ENCODE results near the gene LDAH.

The LDAH gene

GRCh38 chr2:20642055-20642971 lies 180.6 kb downstream of the LDAH start:
- H3K27ac ChIP-seq (ENCODE audit: low read depth, low read length), result no peak overlapping the region
- H3K36me3 ChIP-seq (ENCODE audit: control insufficient read depth in 5 of 5, insufficient read depth in 5 of 5, low read length in 5 of 5), result peaks cover 3 to 93% (median 76%) of the 10 kb centered on the region in 5 donors
- no peaks in the 10 kb centered on the region for H3K9me3 ChIP-seq (ENCODE audit: control insufficient read depth in 5 of 5, low read length in 5 of 5)
- H3K9ac ChIP-seq (ENCODE audit: low read length in 5 of 5), result no peak overlapping the region
- no peaks in the 10 kb centered on the region for H3K27me3 ChIP-seq (ENCODE audit: control insufficient read depth in 5 of 5, insufficient read depth in 4 of 5, low read length in 5 of 5)
- peaks cover 0 to 22% (median 13%) of the 10 kb centered on the region in 5 donors for H3K4me1 ChIP-seq (ENCODE audit: control insufficient read depth in 5 of 5, insufficient read depth in 5 of 5, low read length in 5 of 5)
- no peak overlapping the region for H3K4me3 ChIP-seq (ENCODE audit: low read depth in 1 of 5, low read length in 5 of 5)

DNA sequence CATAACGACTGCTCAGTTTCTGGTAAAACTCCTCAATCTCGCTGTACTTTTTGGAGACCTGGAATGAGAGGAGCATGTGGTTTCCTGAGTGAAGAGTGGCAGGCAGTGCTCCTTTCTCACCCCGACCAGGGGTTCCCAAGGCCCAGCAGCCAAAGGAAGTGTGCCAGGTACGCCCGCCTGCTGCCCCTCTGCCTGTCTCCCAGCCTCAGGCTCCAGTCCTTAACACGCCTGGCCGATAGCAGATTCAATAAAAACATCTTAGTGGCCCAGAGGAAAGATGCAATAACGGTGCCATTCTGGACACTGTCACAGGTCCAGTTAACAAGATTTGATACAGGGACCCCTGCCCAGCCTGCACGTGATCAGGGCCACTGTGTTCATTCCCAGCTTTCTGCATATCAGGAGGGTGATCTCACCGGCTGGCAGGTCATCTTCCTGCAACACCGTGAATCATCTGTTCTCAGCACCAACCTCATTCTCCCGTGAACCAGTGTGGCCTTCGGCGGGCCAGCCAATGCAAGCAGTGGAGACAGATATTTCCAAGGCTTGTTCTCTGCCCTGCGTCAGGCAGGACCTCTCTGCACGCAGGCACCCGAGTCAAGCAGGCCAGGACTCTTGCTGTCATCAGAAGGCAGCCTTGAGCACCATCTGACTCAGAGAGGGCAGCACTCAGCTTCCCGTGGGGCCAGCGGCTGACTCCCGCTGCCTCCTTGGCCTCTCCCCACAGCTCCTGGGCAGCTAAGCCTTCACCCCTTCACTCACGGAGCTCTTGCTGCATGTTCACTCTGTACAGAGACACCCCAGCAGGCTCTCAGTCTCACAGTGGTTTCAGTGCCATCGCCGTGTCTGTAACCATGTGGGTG lies 181.5 kb downstream of the LDAH start:
- Histone ChIP-seq H3K27ac (ENCODE audit: low read depth, low read length) (no peak overlapping the region), H3K4me1 (ENCODE audit: control insufficient read depth in 5 of 5, insufficient read depth in 5 of 5, low read length in 5 of 5) (peaks cover under 1 to 24% (median 13%) of the 10 kb centered on the region in 5 donors), H3K9ac (ENCODE audit: low read length in 5 of 5) (no peak overlapping the region)

DNA sequence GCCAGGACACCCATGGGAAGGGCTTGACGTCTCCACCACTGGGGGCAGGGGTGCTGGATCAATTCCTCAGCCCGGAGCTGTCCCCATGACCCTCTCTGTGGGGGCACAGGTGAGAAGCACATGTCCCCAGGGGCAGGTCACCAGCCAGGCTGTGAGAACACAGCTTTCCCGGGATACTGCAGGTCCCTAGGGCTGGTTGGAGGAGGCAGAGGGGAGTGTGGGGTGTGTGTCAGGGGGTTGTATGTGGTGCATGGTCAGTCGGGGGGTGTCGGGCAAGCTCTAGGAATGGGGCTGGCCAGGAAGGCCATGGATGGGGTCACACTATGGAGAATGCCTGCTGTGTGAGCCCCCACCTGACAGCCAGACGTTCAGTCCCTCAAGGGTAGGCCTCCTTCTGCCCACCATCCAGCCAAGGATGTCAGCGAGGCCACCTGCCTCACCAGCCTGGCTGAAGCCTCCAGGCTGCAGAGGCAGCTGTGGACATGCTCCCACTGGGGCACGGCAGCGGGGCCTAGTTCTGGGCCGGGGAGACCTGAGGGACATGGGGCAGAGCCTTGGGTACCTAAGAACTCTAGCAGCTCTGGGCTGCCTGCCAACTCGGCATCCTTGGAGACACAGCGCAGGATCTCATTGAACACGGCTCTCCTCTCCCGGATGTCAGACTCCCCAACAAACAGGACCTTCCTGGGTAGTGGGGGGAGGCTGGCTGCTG lies 182.3 kb downstream of the LDAH start:
- H3K27me3 ChIP-seq (ENCODE audit: control insufficient read depth in 5 of 5, insufficient read depth in 4 of 5, low read length in 5 of 5), result no peaks in the 10 kb centered on the region
- H3K9me3 ChIP-seq (ENCODE audit: control insufficient read depth in 5 of 5, low read length in 5 of 5), result no peaks in the 10 kb centered on the region
- no peak overlapping the region for H3K9ac ChIP-seq (ENCODE audit: low read length in 5 of 5)
- peaks cover 3 to 88% (median 73%) of the 10 kb centered on the region in 5 donors for H3K36me3 ChIP-seq (ENCODE audit: control insufficient read depth in 5 of 5, insufficient read depth in 5 of 5, low read length in 5 of 5)
- H3K4me3 ChIP-seq (ENCODE audit: low read depth in 1 of 5, low read length in 5 of 5), result no peak overlapping the region
- H3K27ac ChIP-seq (ENCODE audit: low read depth, low read length), result no peak overlapping the region
- H3K4me1 ChIP-seq (ENCODE audit: control insufficient read depth in 5 of 5, insufficient read depth in 5 of 5, low read length in 5 of 5), result peaks cover 3 to 32% (median 21%) of the 10 kb centered on the region in 5 donors

More for the DNA sequence above, 181.5 kb downstream of the LDAH start:
- H3K27me3 ChIP-seq (ENCODE audit: control insufficient read depth in 5 of 5, insufficient read depth in 4 of 5, low read length in 5 of 5), result no peaks in the 10 kb centered on the region
- H3K4me3 ChIP-seq (ENCODE audit: low read depth in 1 of 5, low read length in 5 of 5), result no peak overlapping the region
- no peaks in the 10 kb centered on the region for H3K9me3 ChIP-seq (ENCODE audit: control insufficient read depth in 5 of 5, low read length in 5 of 5)
- H3K36me3 ChIP-seq (ENCODE audit: control insufficient read depth in 5 of 5, insufficient read depth in 5 of 5, low read length in 5 of 5), result peaks cover 3 to 91% (median 75%) of the 10 kb centered on the region in 5 donors

GRCh38 chr2:20638646-20639430 lies 184.1 kb downstream of the LDAH start:
- Histone ChIP-seq H3K27ac (ENCODE audit: low read depth, low read length) (no peak overlapping the region), H3K9ac (ENCODE audit: low read length in 5 of 5) (no peak overlapping the region), H3K36me3 (ENCODE audit: control insufficient read depth in 5 of 5, insufficient read depth in 5 of 5, low read length in 5 of 5) (peaks cover 3 to 73% (median 57%) of the 10 kb centered on the region in 5 donors), H3K9me3 (ENCODE audit: control insufficient read depth in 5 of 5, low read length in 5 of 5) (no peaks in the 10 kb centered on the region), H3K27me3 (ENCODE audit: control insufficient read depth in 5 of 5, insufficient read depth in 4 of 5, low read length in 5 of 5) (no peaks in the 10 kb centered on the region), H3K4me1 (ENCODE audit: control insufficient read depth in 5 of 5, insufficient read depth in 5 of 5, low read length in 5 of 5) (peaks cover 14 to 49% (median 38%) of the 10 kb centered on the region in 5 donors), H3K4me3 (ENCODE audit: low read depth in 1 of 5, low read length in 5 of 5) (no peak overlapping the region)

DNA sequence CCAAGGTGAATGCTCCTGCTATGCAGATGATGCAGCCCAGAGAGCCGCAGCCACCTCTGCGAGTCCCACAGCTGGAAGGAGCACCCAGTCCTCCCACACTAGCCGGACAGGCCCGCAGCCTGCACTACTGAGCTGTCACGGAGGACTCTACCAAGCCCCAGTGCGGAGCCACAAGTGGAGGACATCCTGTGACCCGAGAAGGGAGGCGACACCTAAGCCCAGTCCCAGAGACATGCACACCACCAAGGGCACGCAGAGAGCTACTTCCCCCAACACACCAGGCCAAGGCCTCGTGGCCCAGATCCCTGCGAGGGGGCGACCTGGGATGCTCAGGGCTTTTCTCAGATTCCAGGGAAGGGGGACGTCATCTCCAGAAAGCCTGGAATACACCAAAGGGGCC lies 184.9 kb downstream of the LDAH start:
- H3K4me3 ChIP-seq (ENCODE audit: low read depth in 1 of 5, low read length in 5 of 5), result no peak overlapping the region
- no peak overlapping the region for H3K9ac ChIP-seq (ENCODE audit: low read length in 5 of 5)
- no peaks in the 10 kb centered on the region for H3K27me3 ChIP-seq (ENCODE audit: control insufficient read depth in 5 of 5, insufficient read depth in 4 of 5, low read length in 5 of 5)
- no peak overlapping the region for H3K27ac ChIP-seq (ENCODE audit: low read depth, low read length)
- no peaks in the 10 kb centered on the region for H3K9me3 ChIP-seq (ENCODE audit: control insufficient read depth in 5 of 5, low read length in 5 of 5)
- peaks cover 3 to 67% (median 51%) of the 10 kb centered on the region in 5 donors for H3K36me3 ChIP-seq (ENCODE audit: control insufficient read depth in 5 of 5, insufficient read depth in 5 of 5, low read length in 5 of 5)
- H3K4me1 ChIP-seq (ENCODE audit: control insufficient read depth in 5 of 5, insufficient read depth in 5 of 5, low read length in 5 of 5), result peaks cover 14 to 54% (median 41%) of the 10 kb centered on the region in 5 donors

DNA sequence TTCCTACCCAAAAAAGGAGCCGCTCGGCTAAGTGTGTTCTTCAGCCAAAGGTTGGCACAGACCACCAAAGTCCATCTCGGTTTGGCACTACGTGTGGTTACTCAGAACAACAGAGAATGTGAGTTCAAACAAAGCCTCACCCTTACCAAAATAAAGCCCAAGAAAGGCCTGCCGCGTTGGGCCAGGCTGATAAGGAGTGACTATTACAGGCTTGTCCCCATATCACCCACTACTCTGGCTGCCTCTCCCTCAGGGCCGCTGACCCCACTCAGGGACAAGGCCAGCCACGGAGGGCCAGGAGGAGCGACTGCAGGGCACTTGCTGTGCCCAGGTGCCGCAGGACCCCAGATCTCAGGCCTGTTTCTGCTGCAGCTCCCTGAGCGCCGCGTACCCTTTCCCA lies 185.8 kb downstream of the LDAH start:
- H3K4me3 ChIP-seq (ENCODE audit: low read depth in 1 of 5, low read length in 5 of 5), result no peak overlapping the region
- H3K9ac ChIP-seq (ENCODE audit: low read length in 5 of 5), result no peak overlapping the region
- no peaks in the 10 kb centered on the region for H3K9me3 ChIP-seq (ENCODE audit: control insufficient read depth in 5 of 5, low read length in 5 of 5)
- H3K27me3 ChIP-seq (ENCODE audit: control insufficient read depth in 5 of 5, insufficient read depth in 4 of 5, low read length in 5 of 5), result no peaks in the 10 kb centered on the region
- H3K4me1 ChIP-seq (ENCODE audit: control insufficient read depth in 5 of 5, insufficient read depth in 5 of 5, low read length in 5 of 5), result peaks cover 14 to 50% (median 35%) of the 10 kb centered on the region in 5 donors
- H3K27ac ChIP-seq (ENCODE audit: low read depth, low read length), result no peak overlapping the region
- peaks cover 3 to 69% (median 48%) of the 10 kb centered on the region in 5 donors for H3K36me3 ChIP-seq (ENCODE audit: control insufficient read depth in 5 of 5, insufficient read depth in 5 of 5, low read length in 5 of 5)

DNA sequence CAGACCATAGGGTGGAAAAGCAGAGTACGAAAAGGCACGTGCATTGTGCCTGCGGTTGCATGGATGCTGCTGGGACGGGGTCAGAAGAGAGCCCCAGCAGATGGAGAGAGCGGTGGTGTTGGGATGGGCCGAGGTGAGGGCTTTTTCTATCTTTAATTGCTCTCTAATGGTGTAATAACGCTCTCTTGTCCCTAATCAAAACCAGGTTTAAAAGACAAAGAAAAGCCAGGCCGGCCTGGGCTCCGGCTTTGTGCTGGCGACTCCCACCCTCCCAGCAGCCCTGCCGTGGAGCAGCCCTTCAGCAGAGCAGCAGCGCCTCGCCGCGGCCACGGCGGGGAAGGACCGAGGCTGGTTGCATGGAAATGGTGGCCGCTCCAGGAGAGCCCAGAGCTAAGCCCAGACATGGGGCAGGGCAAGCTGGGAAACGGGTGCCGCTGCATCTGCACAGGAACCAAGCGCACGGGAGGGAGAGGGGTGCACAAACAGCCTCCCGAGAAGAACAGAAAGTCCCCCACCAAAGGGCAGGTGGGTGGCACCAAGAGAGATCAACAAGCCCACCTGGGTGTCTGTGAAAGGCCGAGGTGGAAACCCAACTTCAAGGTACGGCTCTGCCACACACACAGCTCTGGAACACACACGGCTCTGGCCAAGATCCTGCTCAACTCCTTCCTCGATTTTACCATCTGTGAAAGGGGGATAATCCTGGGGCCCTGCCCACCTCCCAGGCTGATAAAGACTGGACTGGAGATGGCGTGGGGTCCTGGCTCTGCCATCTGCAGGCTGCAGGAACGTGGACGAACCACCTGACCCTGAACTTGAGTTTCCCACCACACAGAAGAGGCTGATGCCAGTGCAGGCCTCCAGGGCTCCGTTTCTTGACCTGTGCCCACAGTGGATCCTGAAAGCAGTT lies 187.0 kb downstream of the LDAH start:
- Histone ChIP-seq H3K36me3 (ENCODE audit: control insufficient read depth in 5 of 5, insufficient read depth in 5 of 5, low read length in 5 of 5) (peaks cover 3 to 66% (median 43%) of the 10 kb centered on the region in 5 donors), H3K4me3 (ENCODE audit: low read depth in 1 of 5, low read length in 5 of 5) (peak overlapping the region in 1 of 5 donors; percentile 36), H3K27me3 (ENCODE audit: control insufficient read depth in 5 of 5, insufficient read depth in 4 of 5, low read length in 5 of 5) (no peaks in the 10 kb centered on the region), H3K9ac (ENCODE audit: low read length in 5 of 5) (peak overlapping the region in 3 of 5 donors; percentile 17 to 48 (median 30)), H3K27ac (ENCODE audit: low read depth, low read length) (peak overlapping the region; percentile 30), H3K4me1 (ENCODE audit: control insufficient read depth in 5 of 5, insufficient read depth in 5 of 5, low read length in 5 of 5) (peaks cover 12 to 39% (median 30%) of the 10 kb centered on the region in 5 donors), H3K9me3 (ENCODE audit: control insufficient read depth in 5 of 5, low read length in 5 of 5) (no peaks in the 10 kb centered on the region)

GRCh38 chr2:20635113-20635510 lies 187.8 kb downstream of the LDAH start:
- Histone ChIP-seq H3K9ac (ENCODE audit: low read length in 5 of 5) (peak overlapping the region in 2 of 5 donors; percentile 47 to 48), H3K4me3 (ENCODE audit: low read depth in 1 of 5, low read length in 5 of 5) (no peak overlapping the region), H3K27ac (ENCODE audit: low read depth, low read length) (peak overlapping the region; percentile 30), H3K36me3 (ENCODE audit: control insufficient read depth in 5 of 5, insufficient read depth in 5 of 5, low read length in 5 of 5) (peaks cover 3 to 62% (median 39%) of the 10 kb centered on the region in 5 donors), H3K27me3 (ENCODE audit: control insufficient read depth in 5 of 5, insufficient read depth in 4 of 5, low read length in 5 of 5) (no peaks in the 10 kb centered on the region), H3K9me3 (ENCODE audit: control insufficient read depth in 5 of 5, low read length in 5 of 5) (no peaks in the 10 kb centered on the region), H3K4me1 (ENCODE audit: control insufficient read depth in 5 of 5, insufficient read depth in 5 of 5, low read length in 5 of 5) (peaks cover 12 to 35% (median 28%) of the 10 kb centered on the region in 5 donors)

Data from subcutaneous abdominal adipose tissue (tissue), 5 donors.